NCI-H510A (cell line): ENCODE measurements around the gene SBSN.

Experiments
- DNase-seq: peaks from one replicate; lab custom pipeline; 2025; lab: John Stamatoyannopoulos, UW

The SBSN gene

DNA sequence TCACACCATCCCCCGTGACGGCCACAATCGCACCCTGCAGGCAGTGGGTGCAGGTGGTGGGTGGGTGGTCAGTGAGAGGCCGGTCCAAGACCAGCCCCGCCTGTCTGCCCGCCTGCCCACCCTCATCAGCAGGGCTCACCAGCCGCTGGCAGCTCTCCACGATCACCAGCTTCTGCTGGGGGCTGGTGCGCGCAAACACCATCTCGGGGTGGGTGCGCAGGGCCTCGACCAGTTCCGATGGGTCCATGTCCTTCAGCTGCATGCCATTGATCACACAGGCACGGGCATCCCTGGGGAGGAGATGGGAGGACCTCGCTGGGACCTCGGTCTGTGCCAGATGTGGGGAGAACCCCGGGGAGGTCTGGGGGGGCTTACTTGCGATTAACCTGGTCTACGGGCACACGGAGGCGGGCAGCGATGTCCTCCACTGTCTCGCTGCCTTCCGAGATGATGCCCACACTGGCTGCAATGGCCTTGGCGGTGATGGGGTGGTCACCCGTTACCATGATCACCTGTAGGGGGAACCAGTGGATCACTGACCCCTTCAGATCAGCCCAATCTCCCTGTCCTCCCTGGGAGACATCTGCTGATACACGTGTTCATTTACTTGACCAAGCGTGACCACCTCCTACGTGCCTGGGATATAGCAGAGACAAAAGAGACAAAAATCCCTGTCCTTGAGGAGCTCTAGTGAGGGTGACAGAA is 27.3 kb upstream of the SBSN start:
- no peak for DNase-seq

DNA sequence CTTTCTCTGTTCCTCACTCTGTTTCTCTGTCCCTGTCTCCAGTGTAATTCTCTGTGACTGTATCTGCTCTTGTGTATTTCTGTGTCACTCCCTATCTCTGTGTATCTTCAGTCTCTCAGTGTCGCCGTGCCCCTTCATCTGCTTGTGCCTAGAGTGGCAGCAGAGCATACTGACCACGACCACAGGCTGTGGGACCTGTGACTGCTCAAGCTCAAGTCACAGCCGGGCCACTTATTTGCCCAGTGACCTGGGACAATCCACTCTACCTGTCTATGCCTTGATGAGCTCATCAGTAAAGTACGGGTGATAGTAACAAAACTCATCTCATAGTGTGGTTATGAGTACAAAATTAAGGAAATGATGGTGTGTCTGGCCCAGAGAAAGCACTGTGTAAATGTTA is 26.0 kb upstream of the SBSN start:
- DNase-seq: no peak

- DNase-seq: no peak
Observed at GRCh38 chr19:35553385-35554000, 25.4 kb upstream of the SBSN start.

DNA sequence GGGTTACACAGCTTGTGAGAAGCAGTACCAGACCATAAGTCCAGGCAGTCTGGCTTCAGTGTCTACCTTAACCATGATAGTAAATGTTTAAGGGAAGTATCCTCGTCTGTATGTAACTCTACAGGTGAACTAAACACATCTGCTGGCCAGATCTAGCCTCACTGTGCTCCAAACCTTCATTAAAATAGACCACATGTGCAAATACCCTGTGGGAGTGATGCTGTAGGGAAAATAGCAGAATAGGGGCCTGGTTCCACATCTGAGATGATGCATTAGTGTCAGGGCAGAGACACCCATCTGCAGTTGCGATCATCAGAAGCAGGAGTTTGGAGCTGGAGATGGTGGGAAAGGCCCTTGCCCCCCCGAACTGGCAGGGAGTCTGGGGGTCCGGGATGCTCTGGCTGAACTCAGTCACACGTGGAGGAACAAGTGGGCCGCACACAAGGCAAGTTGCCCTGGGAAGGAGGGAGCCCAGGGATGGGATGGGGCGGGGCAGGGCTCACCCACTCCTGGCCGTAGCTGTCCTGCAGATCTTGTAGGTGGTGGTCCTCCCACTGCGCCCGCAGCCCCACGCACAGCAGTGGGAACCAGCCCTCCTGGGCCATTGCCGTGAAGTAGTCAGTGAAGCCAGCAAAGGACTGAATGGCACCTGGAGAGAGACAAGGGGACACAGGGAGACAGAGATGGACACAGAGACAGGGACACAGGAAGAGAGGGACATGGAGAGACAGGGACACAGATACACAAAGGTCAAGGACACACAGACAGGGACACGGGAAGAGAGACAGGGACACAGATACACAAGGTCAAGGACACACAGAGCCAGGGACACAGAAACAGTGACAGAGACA is 24.6 kb upstream of the SBSN start:
- no peak for DNase-seq

- no peak for DNase-seq
Observed at GRCh38 chr19:35551091-35551810, 23.1 kb upstream of the SBSN start.

DNA sequence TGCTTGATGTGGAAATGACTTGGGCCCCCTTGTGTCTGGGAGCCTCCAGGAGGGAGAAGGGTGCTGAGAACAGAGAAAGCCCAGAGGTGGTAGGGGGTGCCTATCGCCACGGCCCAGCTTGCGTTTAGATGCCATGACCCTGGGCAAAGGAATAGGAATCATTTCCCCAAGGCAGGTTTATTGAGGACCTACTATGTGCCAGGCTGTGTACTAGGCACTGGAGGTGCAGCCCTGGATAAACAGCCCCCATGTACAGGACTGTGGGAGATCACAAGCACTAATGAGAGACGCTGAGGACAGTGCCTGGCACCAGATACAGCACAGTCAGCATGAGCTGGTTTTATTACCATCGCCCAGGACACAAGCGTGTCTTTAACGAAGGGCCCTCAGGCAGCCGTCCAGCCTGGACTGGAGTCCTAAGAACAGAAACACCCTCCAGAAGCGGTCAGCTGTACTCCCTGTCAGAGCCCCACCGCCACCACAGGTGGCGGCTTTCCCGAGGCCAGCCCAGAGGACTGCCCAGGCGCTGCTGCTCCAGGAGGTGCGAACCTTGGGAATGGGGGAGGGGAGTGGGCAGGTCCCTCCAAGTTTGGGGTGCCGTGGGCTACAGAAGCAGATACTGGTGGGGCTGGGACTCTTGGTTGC is 21.9 kb upstream of the SBSN start:
- no peak for DNase-seq

DNA sequence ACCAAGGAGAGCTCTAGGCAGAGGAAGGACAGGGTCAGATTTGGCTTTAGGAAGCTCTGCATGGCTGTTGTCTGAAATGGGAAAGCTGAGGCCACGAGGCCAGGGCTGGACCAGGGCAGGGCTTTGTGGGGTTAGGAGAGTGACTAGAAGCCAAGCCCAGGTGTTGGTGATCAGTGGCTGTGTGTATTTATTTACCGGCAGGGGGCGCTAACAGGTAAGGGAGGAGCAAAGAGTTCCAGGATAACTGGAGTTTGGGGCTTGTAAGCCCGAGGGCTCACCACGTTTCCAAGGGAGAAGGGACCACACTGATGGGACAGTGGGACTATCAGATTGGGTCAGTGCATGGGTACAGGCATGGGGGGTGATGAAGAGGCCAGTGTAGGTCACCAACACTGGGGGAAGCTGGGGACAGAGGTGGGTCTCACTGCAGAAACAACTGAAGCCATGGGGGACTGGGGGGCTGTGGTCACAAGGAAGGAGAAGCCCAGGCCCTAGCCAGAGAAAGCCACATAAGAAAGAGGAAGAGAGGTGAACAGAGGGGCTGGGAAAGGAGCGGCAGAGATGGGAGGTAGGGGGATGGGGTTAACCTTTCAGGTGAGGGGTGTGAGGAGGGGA is 21.2 kb upstream of the SBSN start:
- DNase-seq: peak; percentile 52

DNA sequence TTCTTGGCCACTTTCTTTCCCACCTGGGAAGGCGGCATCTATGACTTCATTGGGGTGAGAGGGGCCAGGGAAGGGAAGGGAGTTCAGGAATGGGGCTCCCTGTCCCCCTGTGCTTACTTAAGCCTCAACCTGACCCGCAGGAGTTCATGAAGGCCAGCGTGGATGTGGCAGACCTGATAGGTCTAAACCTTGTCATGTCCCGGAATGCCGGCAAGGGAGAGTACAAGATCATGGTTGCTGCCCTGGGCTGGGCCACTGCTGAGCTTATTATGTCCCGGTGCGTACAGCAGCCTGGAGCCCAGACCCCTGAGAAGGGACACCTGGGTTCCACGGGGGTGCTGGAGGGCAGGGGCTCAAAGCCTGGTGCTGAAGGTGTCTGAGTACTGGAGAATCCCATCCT is 18.4 kb upstream of the SBSN start:
- DNase-seq: no peak

DNA sequence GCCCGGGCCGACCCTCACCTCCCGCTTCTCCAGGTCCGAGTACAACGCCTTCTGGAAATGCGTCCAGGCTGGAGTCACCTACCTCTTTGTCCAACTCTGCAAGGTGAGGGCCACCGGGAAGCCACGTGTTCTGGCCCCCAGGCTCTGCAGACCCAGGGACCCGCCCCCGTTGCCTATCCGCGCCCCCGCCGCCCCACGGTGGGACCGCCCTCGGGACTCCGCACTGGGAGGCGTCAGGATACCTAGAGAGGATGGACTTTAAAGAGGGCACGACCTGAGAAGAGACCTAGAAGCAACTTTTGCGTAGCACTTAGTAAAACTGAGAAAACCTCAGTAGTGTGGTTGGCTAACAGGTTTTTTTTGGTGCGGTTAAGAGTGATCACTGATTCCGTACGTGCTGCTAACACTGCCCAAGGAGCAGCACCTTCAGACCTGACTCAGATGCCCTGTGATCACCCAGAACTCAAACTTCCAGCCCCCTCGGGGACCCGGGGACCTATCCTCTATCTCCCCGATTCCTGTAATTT is 17.8 kb upstream of the SBSN start:
- peak; percentile 41 for DNase-seq

DNA sequence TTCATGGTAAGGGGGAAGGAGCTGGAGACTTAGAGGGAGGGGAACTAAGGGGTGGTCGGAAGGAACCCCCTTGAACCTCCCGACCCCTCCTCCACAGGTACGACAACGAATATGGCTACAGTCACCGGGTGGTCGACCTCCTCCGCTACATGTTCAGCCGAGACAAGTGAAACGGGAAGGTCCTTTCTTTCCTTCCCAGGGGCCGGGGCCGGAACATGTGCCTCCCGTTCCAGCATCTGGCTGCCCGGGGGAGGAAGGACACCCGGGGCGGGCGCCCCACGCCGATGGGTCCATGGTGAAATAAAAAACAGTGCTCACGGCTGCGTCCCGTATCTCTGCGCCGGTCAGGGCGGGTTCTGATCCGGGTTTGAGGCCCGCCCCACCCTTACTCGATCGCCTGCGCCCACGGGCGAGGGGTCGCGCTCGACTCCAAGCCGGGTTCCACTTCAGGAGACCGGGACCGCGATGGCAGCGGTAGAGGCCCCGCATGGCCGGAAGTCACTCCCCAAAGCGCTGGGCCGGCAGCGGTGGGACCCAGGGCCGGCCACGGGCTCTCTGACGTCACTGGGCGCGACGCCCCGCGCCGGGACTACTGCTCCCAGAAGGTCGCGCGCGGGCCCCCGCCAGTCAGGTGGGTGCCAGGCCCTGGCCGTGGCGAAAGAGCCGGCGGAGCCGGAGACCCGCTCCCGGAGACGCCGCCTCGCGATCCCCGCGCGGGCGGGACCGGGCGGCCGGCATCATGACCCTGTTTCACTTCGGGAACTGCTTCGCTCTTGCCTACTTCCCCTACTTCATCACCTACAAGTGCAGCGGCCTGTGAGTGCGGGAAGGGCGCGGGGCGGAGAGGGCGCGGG is 17.1 kb upstream of the SBSN start, which contains the start of gene TMEM147:
Gene TMEM147, plus strand, starts transcription at position 626 of the 854 bp plus-strand sequence. Its CDS starts 114 bp downstream, at position 740.
- peak; percentile 83 for DNase-seq

DNA sequence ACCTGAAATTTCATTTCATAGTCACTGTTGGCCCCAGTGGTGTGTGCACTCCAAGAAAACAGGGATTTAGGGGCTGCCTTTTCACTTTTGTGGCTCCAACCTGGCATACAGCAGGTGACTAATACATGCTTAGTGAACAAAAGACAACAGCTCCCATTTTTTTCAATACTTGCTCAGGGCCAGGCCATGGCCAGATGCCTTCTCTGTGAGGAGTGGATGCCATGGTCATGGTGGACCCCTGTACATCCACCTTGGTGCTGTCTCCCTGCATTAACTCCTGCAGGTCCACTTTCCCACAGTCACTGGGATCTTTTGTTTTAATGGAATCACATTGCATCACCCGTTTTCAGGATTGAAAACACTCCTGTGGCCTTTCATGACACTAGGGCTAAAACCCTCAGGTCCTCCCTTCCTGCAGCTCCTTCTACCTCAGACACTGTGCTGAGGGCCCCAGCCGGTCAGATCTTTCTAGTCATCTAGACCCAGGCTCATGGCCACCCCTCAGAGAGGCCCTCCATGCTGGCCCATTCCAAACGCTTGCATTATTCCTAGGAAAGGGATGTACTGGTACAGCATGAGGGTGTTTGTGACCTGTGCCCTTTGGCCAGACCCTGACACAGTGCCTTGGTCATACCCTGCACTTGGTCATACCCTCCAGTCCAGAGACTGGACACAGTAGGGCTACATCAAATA is 16.1 kb upstream of the SBSN start:
- no peak for DNase-seq

- DNase-seq: no peak
Observed at GRCh38 chr19:35543280-35544109, 15.4 kb upstream of the SBSN start.

DNA sequence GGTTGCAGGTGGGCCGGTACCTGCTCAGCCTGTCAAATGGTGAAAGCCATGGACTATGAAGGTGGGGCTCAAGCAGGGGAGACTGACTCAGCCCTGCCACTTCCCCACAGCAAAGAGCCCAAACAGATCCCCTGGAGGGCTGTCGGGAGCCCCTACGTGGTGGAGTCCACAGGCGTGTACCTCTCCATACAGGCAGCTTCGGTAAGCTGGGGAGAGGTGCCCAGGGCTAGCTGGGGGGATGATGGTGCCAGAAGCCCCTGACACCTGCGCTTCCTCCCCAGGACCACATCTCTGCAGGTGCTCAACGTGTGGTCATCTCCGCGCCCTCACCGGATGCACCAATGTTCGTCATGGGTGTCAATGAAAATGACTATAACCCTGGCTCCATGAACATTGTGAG is 14.1 kb upstream of the SBSN start:
- no peak for DNase-seq

DNA sequence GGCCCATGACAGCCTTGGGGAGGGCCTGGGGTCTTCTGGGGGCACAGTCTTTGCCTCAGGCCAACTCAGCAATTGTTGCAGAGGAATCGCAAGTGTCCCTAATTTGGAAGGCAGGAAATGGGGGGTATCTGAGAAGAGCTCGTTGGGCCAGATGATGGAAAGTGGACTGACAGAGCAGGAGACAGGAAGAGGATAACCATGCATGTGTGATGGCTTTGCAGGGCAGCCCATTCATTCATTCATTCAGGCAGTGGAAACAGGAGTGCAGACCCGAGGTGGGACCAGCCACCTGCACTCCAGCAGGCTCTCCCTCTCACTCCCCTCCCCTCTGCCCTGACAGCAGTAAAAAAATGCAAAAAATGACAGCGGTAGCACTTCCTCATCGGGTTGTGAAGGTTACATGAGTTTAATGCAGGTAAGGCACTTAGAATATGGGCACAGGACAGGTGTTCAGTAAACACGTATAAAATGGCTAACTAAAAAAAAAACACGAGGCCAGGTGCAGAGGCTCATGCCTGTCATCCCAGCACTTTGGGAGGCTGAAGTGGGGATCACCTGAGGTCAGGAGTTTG is 12.3 kb upstream of the SBSN start:
- no peak for DNase-seq

GRCh38 chr19:35539850-35540249 is 11.7 kb upstream of the SBSN start:
- DNase-seq: no peak

GRCh38 chr19:35539314-35539713 is 11.2 kb upstream of the SBSN start:
- no peak for DNase-seq

GRCh38 chr19:35534803-35535480 is 6.8 kb upstream of the SBSN start:
- no peak for DNase-seq
